ENCODE results near the gene CFAP44. TPM values are rescaled to one million over a fixed set of nuclear protein-coding genes. Genes with fewer than 3 reads are reported as not detected.

Gene CFAP44
- polyA plus RNA-seq, 1 experiment, result 0.82 TPM

GRCh38 chr3:113423699-113424098 is 17.6 kb downstream of the CFAP44 start:
- ChIA-PET CTCF (no interaction called here), POLR2A (no interaction called here)
- no peak overlapping the region for H3K4me3 ChIP-seq (ENCODE audit: low read depth, low read length)
- no peaks in the 10 kb centered on the region for H3K27me3 ChIP-seq (ENCODE audit: control insufficient read depth, insufficient read depth, low read length)
- no peak for TF ChIP-seq CTCF (IDR thresholded peaks at IDR 0.05; ENCODE audit: insufficient read depth, low read depth, low read length)
- no peak for DNase-seq (ENCODE audit: low read depth)
- no peaks in the 10 kb centered on the region for H3K36me3 ChIP-seq (ENCODE audit: control insufficient read depth, insufficient read depth, low read length)

- CTCF ChIA-PET, result no interaction called here
- POLR2A ChIA-PET, result no interaction called here
- H3K27me3 ChIP-seq (ENCODE audit: control insufficient read depth, insufficient read depth, low read length), result no peaks in the 10 kb centered on the region
- no peak for TF ChIP-seq CTCF (IDR thresholded peaks at IDR 0.05; ENCODE audit: insufficient read depth, low read depth, low read length)
- DNase-seq (ENCODE audit: low read depth), result no peak
- H3K36me3 ChIP-seq (ENCODE audit: control insufficient read depth, insufficient read depth, low read length), result no peaks in the 10 kb centered on the region
- no peak overlapping the region for H3K4me3 ChIP-seq (ENCODE audit: low read depth, low read length)
Measured at GRCh38 chr3:113421082-113421481, 20.2 kb downstream of the CFAP44 start.

- Histone ChIP-seq H3K27me3 (ENCODE audit: control insufficient read depth, insufficient read depth, low read length) (no peaks in the 10 kb centered on the region), H3K36me3 (ENCODE audit: control insufficient read depth, insufficient read depth, low read length) (no peaks in the 10 kb centered on the region), H3K4me3 (ENCODE audit: low read depth, low read length) (no peak overlapping the region)
- POLR2A ChIA-PET, result no interaction called here
- DNase-seq (ENCODE audit: low read depth), result no peak
- TF ChIP-seq CTCF (IDR thresholded peaks at IDR 0.05; ENCODE audit: insufficient read depth, low read depth, low read length), result no peak
- CTCF ChIA-PET, result no interaction called here
Measured at GRCh38 chr3:113409676-113410075, 31.6 kb downstream of the CFAP44 start.

- Histone ChIP-seq H3K4me3 (ENCODE audit: low read depth, low read length) (no peak overlapping the region), H3K36me3 (ENCODE audit: control insufficient read depth, insufficient read depth, low read length) (no peaks in the 10 kb centered on the region)
- CTCF ChIA-PET, result interaction anchor here (0.7 kb wide), 1 partner anchor 122 kb away, joined by 3 read pairs; no protein-coding TSS in a partner anchor
Measured at GRCh38 chr3:113405180-113405579, 36.1 kb downstream of the CFAP44 start.

GRCh38 chr3:113404637-113405036 is 36.7 kb downstream of the CFAP44 start:
- H3K36me3 ChIP-seq (ENCODE audit: control insufficient read depth, insufficient read depth, low read length), result no peaks in the 10 kb centered on the region
- ChIA-PET POLR2A (interaction anchor here (0.7 kb wide), 1 partner anchor 426 kb away, joined by 3 read pairs; no protein-coding TSS in a partner anchor), CTCF (no interaction called here)
- DNase-seq (ENCODE audit: low read depth), result no peak
- TF ChIP-seq CTCF (IDR thresholded peaks at IDR 0.05; ENCODE audit: insufficient read depth, low read depth, low read length), result no peak
- H3K27me3 ChIP-seq (ENCODE audit: control insufficient read depth, insufficient read depth, low read length), result no peaks in the 10 kb centered on the region
- H3K4me3 ChIP-seq (ENCODE audit: low read depth, low read length), result no peak overlapping the region

More at GRCh38 chr3:113405180-113405579, 36.1 kb downstream of the CFAP44 start:
- POLR2A ChIA-PET, result interaction anchor here (0.7 kb wide), 1 partner anchor 426 kb away, joined by 3 read pairs; no protein-coding TSS in a partner anchor
- DNase-seq (ENCODE audit: low read depth), result no peak
- TF ChIP-seq CTCF (IDR thresholded peaks at IDR 0.05; ENCODE audit: insufficient read depth, low read depth, low read length), result no peak
- no peaks in the 10 kb centered on the region for H3K27me3 ChIP-seq (ENCODE audit: control insufficient read depth, insufficient read depth, low read length)

Small RNA genes lying within 50 kb of the gene (small RNA-seq; reads per million reads assigned to genes)
- gene MIR8076 (ENCODE audit: insufficient read length, low read depth, low replicate concordance), result not detected

Other genes with a start within 250 kb of the CFAP44 start
- 11.3 and 17.7 TPM in 2 replicates for gene BOC, start 229.9 kb downstream of the CFAP44 start, polyA plus RNA-seq (2011; rRNA removed)
- gene SPICE1, start 73.7 kb upstream of the CFAP44 start, polyA plus RNA-seq (2011; rRNA removed), result 3.0 and 4.4 TPM in 2 replicates
- not detected in 2 replicates for gene SIDT1, start 91.1 kb upstream of the CFAP44 start, polyA plus RNA-seq (2011; rRNA removed)

Measured in BJ (cell line).